ENCODE measurements around the gene MAD1L1.

MAD1L1 gene

DNA sequence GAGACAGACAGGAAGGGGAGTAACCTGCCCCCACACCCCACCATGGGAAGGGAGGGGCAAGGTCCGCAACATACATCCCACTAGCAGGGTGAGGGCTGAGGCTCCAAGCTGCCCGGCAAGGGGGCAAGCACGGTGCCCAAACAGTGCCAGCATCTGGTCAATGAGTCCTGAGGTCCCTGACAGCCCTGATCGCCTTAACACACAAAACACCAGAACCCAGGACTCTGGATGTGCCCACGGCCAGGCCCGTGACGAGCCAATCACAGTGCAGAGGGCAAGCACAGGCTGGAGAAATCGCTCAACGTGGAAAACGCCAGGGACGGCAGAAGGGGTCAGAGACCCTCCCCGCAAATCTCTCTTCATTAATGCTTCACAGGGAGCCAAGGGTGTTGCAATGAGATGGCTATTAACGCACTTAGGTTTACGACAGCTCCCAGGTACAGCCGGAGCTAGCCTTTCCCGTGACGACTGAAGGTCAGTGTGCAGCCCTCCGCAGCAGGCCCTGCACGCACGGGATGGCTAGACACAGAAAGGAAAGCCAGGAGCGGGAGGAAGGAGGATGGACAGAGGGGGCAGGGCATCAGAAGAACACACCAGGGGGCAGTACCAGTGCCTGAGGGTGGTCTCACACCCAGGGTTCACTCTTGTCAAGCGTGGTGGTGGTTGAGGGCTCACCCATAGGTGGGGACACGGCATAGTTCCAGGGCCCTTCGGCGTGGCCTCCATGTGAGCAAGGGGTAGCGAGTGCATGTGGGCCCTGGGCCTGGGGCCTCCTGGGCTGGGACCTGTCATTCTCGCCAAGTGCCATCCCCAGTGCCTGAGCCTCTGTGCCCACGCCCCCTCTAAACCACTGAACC lies 220.5 kb downstream of the MAD1L1 start:
- Mint-ChIP-seq H3K4me3 (no peak overlapping the region), H3K27ac (no peak overlapping the region), H3K9me3 (no peaks in the 10 kb centered on the region), H3K4me1 (no peaks in the 10 kb centered on the region), H3K36me3 (peaks cover 12% of the 10 kb centered on the region), H3K27me3 (no peaks in the 10 kb centered on the region)

DNA sequence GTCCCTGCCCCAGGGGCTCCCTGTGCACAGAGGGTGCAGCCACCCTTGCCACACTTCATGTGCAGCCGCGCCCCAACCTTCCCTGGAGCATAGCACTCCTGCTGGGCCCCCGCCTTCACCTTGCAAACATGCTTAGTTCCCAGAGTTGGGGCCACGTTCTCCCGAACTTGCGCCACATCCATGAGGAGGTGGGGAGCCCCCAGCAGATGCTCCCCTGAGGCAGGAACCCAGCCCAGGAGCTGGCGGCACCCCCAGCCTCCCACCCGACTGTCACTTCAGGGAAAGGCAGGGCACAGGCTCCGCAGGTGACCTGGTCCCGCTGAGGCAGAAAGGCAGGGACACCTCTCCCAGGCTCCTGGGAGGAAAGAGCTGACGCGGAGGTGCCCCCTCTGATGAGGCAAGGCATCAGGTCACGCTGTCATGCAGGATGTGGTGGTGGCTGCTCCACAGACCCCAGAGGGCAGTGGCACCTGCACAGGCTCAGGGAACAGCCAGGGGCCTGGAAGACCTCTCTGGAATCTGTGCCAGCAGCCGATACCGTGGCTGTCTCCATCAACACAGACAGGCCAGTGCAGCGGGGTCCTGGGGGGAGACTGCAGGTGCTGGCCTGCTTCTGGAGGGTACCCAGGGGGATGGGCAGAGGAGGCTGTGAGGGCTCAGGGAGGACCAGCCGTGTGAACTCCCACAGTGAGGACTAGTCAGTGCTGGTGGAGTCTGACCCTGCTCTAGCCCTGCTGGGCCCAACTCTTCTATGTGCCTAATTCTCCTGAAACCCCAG lies 221.3 kb downstream of the MAD1L1 start:
- Mint-ChIP-seq H3K4me3 (no peak overlapping the region), H3K27me3 (no peaks in the 10 kb centered on the region), H3K27ac (no peak overlapping the region), H3K9me3 (no peaks in the 10 kb centered on the region), H3K36me3 (peaks cover 10% of the 10 kb centered on the region), H3K4me1 (no peaks in the 10 kb centered on the region)

DNA sequence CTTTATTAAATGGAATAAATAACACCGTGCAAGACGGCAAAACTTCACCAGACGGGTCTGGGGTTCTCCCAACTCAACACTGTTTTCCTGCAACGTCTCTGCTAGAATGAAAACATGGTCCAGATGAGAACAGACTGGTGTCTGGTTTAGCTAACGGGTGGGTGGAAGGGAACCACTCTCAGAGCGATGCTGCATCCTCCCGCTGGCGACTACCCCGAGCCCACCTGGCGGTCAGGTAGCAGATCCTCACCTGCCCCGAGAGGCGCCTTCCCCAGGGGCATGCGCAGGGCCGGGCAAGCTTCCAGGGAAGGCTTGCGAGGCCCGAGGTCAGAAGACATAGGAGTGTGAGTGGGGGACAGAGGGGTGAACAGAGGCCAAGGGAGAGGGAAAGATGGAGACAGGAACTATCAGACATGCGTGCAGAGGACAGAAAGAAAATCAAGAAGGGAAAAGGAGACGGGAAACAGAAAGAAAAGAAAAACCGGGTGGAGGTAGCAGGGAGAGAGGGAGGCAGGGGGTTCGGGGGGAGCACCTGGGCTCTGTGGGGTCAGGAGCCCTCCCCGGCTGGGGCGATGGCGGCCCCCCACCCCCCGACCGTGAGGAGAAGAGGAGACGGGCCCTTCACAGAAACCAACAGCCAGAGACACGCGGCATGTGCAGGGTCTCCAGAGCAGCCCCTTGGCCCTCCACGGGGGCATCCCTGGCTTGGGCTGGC lies 222.0 kb downstream of the MAD1L1 start:
- Mint-ChIP-seq H3K27me3 (no peaks in the 10 kb centered on the region), H3K36me3 (peaks cover 10% of the 10 kb centered on the region), H3K27ac (no peak overlapping the region), H3K4me3 (no peak overlapping the region), H3K9me3 (no peaks in the 10 kb centered on the region), H3K4me1 (no peaks in the 10 kb centered on the region)

DNA sequence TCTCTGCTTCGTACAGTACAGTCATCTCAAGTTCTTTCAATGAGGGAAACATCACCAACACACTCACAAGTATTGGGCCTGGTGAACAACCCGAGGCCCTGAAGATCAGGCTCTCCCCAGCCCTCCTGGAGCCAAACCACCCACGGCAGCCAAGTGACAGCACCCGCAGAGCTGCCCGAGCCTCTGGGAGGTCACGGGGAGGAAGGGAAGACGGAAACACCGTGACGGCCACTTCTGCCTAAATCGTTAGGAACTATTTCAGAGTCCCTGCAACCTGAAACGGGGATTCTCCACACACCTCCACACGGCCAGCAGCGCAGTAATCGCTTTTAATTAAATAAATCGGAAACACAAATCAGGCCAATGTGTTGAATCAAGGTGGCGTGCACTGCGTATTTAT lies 222.6 kb downstream of the MAD1L1 start:
- no peaks in the 10 kb centered on the region for H3K4me1 Mint-ChIP-seq
- no peaks in the 10 kb centered on the region for H3K9me3 Mint-ChIP-seq
- H3K27ac Mint-ChIP-seq = no peak overlapping the region
- H3K36me3 Mint-ChIP-seq = peaks cover 10% of the 10 kb centered on the region
- H3K4me3 Mint-ChIP-seq = no peak overlapping the region
- H3K27me3 Mint-ChIP-seq = no peaks in the 10 kb centered on the region

DNA sequence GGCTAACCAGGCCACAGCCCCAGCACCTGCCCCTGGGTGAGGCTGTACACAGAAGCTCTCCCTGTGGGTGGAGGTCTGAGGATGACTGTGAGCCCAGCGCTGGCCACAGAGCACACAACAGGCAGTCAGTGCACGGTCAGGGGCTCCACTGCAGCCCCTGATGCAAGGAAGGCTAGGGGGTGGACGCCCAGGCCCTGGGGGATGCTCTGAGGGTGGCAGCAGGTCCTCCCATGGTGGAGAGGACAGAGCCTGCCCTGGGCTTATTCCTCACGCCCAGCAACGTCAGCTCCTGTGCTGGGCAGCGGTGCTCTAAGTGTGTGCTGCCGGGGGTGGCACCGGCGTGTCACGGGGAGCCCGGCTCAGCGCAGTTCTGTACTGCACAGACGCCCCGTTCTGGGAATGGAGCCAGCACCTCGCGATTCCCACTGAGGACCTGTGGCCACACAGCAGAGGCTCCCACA lies 223.2 kb downstream of the MAD1L1 start:
- no peaks in the 10 kb centered on the region for H3K4me1 Mint-ChIP-seq
- H3K9me3 Mint-ChIP-seq = no peaks in the 10 kb centered on the region
- no peaks in the 10 kb centered on the region for H3K27me3 Mint-ChIP-seq
- no peak overlapping the region for H3K27ac Mint-ChIP-seq
- no peak overlapping the region for H3K4me3 Mint-ChIP-seq
- peaks cover 10% of the 10 kb centered on the region for H3K36me3 Mint-ChIP-seq

DNA sequence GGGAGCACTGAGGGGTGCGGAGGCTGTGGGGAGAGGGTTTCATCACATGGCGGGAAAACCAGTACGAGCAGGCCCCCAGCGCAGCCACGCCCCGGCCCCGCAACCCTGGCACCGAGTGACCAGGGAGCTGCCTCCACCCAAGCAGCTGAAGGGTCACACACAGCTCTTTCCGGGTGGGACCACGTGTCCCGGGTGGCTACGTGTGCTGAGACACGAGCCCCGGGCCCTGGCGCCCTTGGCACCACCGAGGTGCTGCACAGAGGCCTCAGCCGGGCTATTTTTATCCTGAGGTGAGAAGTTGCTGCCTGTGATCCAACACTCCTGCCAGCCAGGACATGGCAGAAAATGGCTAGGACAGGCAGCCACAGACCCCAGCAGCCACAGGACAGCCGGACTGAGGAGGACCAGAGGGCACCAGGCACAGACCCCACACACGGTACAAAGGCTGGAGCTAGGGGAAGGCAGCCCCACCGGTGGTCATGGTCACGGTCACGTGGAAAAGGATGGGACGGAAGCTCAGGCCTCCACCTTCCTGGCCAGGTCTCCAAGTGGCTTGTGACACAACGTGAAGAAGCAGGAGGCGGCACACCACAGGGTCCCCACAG lies 223.7 kb downstream of the MAD1L1 start:
- H3K27ac Mint-ChIP-seq = no peak overlapping the region
- no peaks in the 10 kb centered on the region for H3K9me3 Mint-ChIP-seq
- H3K4me3 Mint-ChIP-seq = no peak overlapping the region
- no peaks in the 10 kb centered on the region for H3K4me1 Mint-ChIP-seq
- H3K27me3 Mint-ChIP-seq = no peaks in the 10 kb centered on the region
- peaks cover 10% of the 10 kb centered on the region for H3K36me3 Mint-ChIP-seq

DNA sequence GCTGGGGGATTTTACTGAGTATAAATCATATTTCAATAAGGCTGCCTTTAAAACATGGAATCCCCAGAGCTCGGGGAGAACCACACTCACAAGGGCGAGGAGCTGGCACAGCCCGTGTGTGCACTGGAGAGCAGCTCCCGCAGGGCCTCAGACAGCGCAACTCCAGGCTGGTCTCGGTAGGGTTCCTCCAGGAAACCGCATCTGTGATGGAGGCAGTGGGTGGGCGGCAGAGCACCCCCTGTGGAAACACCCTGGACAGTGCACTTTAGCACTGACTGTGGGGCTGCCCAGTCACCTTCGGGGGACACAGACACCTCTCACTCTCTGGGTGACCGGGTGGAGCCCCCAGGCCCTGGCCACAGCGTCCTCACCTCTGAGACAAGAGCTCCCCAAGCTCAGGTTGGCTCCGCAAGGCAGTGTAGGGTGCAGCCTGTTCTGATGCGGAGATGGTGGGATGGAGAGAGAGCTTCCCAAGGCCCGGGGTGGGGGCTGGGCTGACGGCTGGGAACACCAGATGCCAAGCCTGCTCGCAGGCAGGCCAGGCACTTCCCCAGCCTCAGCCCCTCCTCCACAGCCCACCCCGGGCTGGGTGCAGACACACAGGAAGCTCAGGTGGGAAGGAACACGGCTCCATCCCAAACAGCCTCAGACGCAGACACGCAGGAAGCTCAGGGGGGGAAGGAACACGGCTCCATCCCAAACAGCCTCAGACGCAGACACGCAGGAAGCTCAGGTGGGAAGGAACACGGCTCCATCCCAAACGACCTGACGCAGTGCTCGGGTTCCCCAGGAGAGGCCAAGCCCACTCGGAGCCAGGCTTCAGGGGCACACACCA lies 224.4 kb downstream of the MAD1L1 start:
- no peaks in the 10 kb centered on the region for H3K27me3 Mint-ChIP-seq
- H3K9me3 Mint-ChIP-seq = no peaks in the 10 kb centered on the region
- no peaks in the 10 kb centered on the region for H3K4me1 Mint-ChIP-seq
- H3K36me3 Mint-ChIP-seq = peaks cover 7% of the 10 kb centered on the region
- no peak overlapping the region for H3K27ac Mint-ChIP-seq
- H3K4me3 Mint-ChIP-seq = no peak overlapping the region

DNA sequence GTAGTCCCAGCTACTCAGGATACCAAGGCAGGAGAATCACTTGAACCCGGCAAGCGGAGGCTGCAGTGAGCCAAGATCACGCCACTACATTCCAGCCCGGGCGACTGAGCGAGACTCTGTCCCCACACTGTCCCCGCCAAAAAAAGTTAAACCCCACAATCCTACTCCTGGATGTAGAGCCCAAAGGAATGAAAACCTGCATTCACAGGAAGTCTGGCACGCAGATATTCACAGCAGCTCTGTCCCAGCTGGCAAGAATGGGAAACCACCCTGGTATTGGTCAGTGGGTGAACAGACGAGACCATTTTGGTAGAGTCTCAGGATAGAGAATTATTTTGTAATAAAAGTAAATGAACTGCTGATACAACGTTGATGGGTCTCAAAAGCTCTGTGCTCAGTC lies 225.2 kb downstream of the MAD1L1 start:
- Mint-ChIP-seq H3K9me3 (no peaks in the 10 kb centered on the region), H3K27me3 (no peaks in the 10 kb centered on the region), H3K4me1 (no peaks in the 10 kb centered on the region), H3K4me3 (no peak overlapping the region), H3K36me3 (peaks cover 2% of the 10 kb centered on the region), H3K27ac (no peak overlapping the region)

DNA sequence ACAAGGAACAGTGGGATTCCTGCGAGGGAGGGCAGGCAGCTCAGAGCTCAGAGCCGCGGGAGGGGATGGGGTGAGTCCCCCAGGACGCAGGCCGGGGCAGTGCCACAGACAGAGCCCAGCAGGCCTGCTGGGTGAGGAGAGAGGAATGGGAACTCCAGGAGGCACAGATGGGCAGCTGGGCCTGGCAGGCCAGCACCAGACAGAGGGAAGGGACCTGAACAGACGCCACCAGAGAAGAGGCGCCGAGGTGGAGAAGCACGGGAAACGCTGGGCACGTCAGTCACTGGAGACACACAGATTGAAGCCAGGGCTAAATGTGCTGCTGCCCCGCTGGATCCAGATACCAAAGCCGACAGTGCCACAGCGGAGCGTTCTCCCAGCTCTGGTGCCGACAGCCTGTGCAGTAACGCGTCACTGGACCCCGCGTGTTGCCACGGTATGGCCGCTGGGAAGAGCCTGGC lies 225.8 kb downstream of the MAD1L1 start:
- no peaks in the 10 kb centered on the region for H3K27me3 Mint-ChIP-seq
- no peaks in the 10 kb centered on the region for H3K36me3 Mint-ChIP-seq
- no peak overlapping the region for H3K4me3 Mint-ChIP-seq
- H3K9me3 Mint-ChIP-seq = no peaks in the 10 kb centered on the region
- no peak overlapping the region for H3K27ac Mint-ChIP-seq
- H3K4me1 Mint-ChIP-seq = no peaks in the 10 kb centered on the region

DNA sequence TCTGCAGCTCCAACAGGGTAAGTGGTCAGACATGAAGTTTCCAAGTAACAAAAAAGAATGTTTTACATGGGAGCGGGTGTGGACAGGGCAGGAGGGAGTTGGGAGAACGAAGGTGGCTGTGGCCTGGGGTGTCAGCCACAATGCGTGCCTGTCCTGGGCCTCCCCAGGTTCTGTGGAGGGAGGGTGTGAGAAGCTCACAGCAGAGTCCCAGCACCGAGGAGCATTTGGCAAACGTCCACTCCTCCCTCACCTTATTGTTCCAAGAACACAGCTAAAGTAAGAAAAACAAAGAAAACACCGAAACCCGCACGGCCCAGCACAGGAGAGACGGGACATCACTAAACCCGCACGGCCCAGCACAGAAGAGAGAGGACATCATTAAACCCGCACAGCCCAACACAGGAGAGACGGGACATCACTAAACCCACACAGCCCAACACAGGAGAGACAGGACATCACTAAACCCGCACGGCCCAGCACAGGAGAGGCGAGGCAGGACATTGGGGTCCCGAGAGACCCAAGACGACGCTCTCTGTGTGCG lies 226.4 kb downstream of the MAD1L1 start:
- Mint-ChIP-seq H3K4me3 (no peak overlapping the region), H3K27me3 (no peaks in the 10 kb centered on the region), H3K36me3 (no peaks in the 10 kb centered on the region), H3K4me1 (no peaks in the 10 kb centered on the region), H3K9me3 (no peaks in the 10 kb centered on the region), H3K27ac (no peak overlapping the region)

DNA sequence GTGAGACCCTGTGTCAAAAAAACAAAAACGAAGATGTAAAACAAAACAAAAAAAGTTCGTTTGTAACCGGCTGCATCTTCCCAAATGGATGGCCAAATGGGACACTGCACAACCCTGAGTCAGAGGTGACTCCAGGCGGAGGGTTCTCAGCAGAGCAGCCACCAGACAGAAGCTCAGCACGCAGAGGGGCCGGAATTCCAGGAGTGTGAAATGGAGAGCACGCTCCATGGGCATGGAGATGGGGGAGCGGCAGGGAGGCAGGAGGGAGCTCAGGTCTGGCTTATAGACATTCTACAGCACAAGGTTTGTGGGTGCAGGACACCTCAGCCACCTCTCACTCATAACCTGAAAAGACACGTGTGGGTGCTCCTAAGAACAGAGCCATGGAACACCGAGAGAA lies 227.0 kb downstream of the MAD1L1 start:
- H3K4me3 Mint-ChIP-seq = no peak overlapping the region
- H3K36me3 Mint-ChIP-seq = no peaks in the 10 kb centered on the region
- H3K4me1 Mint-ChIP-seq = no peaks in the 10 kb centered on the region
- H3K9me3 Mint-ChIP-seq = no peaks in the 10 kb centered on the region
- H3K27ac Mint-ChIP-seq = no peak overlapping the region
- H3K27me3 Mint-ChIP-seq = no peaks in the 10 kb centered on the region

DNA sequence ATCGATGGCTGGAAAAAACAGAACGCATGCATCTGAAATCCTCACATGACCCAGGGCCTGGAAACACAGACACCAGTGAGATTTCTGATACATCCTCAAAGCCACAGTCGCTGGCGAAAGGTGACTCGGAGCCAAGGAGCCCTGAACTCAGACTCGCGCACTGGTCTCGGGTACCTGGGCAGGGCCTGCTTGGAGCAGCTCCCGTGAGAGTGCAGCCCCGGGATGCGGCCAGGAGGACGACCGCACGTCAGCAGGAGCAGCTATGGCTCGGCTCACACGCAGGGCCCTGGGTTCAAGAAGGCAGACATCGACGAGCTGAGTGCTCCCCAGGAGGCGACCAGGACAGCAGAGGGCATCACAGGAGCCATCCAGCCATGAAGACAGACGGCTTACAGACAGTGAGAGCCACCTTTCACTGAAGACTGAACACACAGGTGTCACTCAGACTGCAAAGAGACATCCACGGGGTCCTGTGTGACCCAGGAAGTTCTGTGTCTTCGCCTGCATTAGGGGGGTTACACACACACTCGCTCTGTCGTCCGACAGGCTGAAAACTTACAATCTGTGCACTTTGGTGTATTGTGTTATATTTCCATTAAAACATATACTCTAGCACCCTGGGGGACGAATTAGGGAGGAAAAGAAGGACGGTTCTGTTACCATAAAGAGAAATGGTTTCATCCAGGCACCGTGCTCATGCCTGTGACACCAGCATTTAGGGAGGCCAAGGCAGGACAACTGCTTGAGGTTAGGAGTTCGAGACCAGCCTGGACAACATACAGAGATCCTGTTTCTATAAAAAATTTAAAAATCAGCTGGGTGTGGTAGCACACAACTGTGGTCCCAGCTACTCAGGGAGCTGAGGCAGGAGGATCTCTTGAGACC lies 227.7 kb downstream of the MAD1L1 start:
- Mint-ChIP-seq H3K27me3 (no peaks in the 10 kb centered on the region), H3K27ac (peak overlapping the region; percentile 68), H3K4me1 (peaks cover 4% of the 10 kb centered on the region), H3K36me3 (no peaks in the 10 kb centered on the region), H3K4me3 (no peak overlapping the region), H3K9me3 (no peaks in the 10 kb centered on the region)

DNA sequence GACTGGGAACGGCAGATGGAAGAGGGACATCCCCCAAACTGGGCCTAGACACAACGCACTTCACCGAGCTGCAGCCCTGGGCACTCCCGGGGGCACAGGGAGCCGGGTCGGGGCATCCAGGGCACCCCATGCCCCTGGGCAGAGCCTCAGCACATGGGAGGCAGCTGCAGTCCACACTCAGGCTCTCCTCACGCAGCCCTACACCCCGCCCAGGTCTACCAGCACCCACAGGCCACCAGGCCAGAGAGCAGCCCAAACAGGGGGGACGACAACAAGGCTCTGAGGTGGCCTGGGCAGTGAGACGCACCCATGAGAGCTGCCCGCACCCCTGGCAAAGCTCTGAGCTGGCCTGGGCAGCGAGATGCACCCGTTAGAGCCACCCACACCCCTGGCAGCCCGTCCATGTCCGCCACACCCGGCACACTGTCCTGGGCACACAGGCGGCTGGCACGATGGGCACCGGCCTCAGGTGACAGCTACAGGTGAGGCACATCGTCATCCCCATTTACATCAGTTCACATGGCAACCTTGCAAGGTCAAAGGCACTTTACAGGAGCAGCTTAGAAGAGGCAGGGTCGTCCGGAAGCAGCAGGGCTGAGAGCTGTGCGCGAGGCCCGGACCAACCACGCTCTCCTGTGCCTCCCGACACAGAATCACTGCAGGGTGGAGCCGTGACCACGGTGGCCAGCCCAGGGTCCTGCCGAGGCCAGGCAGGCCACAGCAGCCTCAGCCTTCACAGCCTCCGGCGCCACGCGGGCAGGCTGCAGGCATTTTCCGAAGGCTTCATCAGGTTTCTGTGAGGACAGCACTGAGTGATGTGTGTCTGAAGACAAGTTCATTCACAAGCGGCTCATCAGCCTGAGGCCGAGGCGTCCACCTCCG lies 228.6 kb downstream of the MAD1L1 start:
- H3K27ac Mint-ChIP-seq = no peak overlapping the region
- no peaks in the 10 kb centered on the region for H3K27me3 Mint-ChIP-seq
- peaks cover 9% of the 10 kb centered on the region for H3K4me1 Mint-ChIP-seq
- no peaks in the 10 kb centered on the region for H3K36me3 Mint-ChIP-seq
- no peaks in the 10 kb centered on the region for H3K9me3 Mint-ChIP-seq
- H3K4me3 Mint-ChIP-seq = no peak overlapping the region

All from activated naive CD4-positive, alpha-beta T cell treated with anti-CD3 and anti-CD28 coated beads, Interleukin-2, amount 50 U/mL, for 24 hours (primary cell).